ENCODE measurements around the gene CBLB.

GRCh38 chr3:105762749-105763658, 105.8 kb downstream of the CBLB start:
- TF ChIP-seq, protein P1, sequence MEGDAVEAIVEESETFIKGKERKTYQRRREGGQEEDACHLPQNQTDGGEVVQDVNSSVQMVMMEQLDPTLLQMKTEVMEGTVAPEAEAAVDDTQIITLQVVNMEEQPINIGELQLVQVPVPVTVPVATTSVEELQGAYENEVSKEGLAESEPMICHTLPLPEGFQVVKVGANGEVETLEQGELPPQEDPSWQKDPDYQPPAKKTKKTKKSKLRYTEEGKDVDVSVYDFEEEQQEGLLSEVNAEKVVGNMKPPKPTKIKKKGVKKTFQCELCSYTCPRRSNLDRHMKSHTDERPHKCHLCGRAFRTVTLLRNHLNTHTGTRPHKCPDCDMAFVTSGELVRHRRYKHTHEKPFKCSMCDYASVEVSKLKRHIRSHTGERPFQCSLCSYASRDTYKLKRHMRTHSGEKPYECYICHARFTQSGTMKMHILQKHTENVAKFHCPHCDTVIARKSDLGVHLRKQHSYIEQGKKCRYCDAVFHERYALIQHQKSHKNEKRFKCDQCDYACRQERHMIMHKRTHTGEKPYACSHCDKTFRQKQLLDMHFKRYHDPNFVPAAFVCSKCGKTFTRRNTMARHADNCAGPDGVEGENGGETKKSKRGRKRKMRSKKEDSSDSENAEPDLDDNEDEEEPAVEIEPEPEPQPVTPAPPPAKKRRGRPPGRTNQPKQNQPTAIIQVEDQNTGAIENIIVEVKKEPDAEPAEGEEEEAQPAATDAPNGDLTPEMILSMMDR (IDR thresholded peaks at IDR 0.05): no peak
- TF ChIP-seq POLR2A (IDR thresholded peaks at IDR 0.05): no peak
